ENCODE data around the gene RAC2.

Gene RAC2

GRCh38 chr22:37185646-37186227, 58.3 kb downstream of the RAC2 start:
- Mint-ChIP-seq H3K4me1 (ENCODE audit: low read depth) (peaks cover 24% of the 10 kb centered on the region), H3K36me3 (ENCODE audit: low read depth) (peaks cover 6% of the 10 kb centered on the region), H3K27ac (no peak overlapping the region), H3K27me3 (ENCODE audit: low read depth) (no peaks in the 10 kb centered on the region), H3K9me3 (no peaks in the 10 kb centered on the region), H3K4me3 (no peak overlapping the region)

GRCh38 chr22:37184816-37185541, 59.1 kb downstream of the RAC2 start:
- H3K4me3 Mint-ChIP-seq = no peak overlapping the region
- peaks cover 24% of the 10 kb centered on the region for H3K4me1 Mint-ChIP-seq (ENCODE audit: low read depth)
- no peaks in the 10 kb centered on the region for H3K9me3 Mint-ChIP-seq
- no peak overlapping the region for H3K27ac Mint-ChIP-seq
- H3K36me3 Mint-ChIP-seq (ENCODE audit: low read depth) = peaks cover 3% of the 10 kb centered on the region
- no peaks in the 10 kb centered on the region for H3K27me3 Mint-ChIP-seq (ENCODE audit: low read depth)

GRCh38 chr22:37184380-37184755, 59.7 kb downstream of the RAC2 start:
- Mint-ChIP-seq H3K27ac (no peak overlapping the region), H3K4me1 (ENCODE audit: low read depth) (peaks cover 22% of the 10 kb centered on the region), H3K36me3 (ENCODE audit: low read depth) (peaks cover 3% of the 10 kb centered on the region), H3K9me3 (no peaks in the 10 kb centered on the region), H3K27me3 (ENCODE audit: low read depth) (no peaks in the 10 kb centered on the region), H3K4me3 (no peak overlapping the region)

- H3K4me3 Mint-ChIP-seq = no peak overlapping the region
- H3K27ac Mint-ChIP-seq = no peak overlapping the region
- no peaks in the 10 kb centered on the region for H3K9me3 Mint-ChIP-seq
- peaks cover 18% of the 10 kb centered on the region for H3K4me1 Mint-ChIP-seq (ENCODE audit: low read depth)
- peaks cover 3% of the 10 kb centered on the region for H3K36me3 Mint-ChIP-seq (ENCODE audit: low read depth)
- H3K27me3 Mint-ChIP-seq (ENCODE audit: low read depth) = no peaks in the 10 kb centered on the region
Measured at GRCh38 chr22:37183432-37184379, 60.4 kb downstream of the RAC2 start.

GRCh38 chr22:37182949-37183245, 61.2 kb downstream of the RAC2 start:
- Mint-ChIP-seq H3K4me1 (ENCODE audit: low read depth) (peaks cover 16% of the 10 kb centered on the region), H3K27me3 (ENCODE audit: low read depth) (peaks cover 3% of the 10 kb centered on the region), H3K9me3 (no peaks in the 10 kb centered on the region), H3K36me3 (ENCODE audit: low read depth) (peaks cover 3% of the 10 kb centered on the region), H3K4me3 (no peak overlapping the region), H3K27ac (no peak overlapping the region)

GRCh38 chr22:37182101-37182948, 61.7 kb downstream of the RAC2 start:
- H3K9me3 Mint-ChIP-seq = no peaks in the 10 kb centered on the region
- H3K36me3 Mint-ChIP-seq (ENCODE audit: low read depth) = peaks cover 3% of the 10 kb centered on the region
- H3K27ac Mint-ChIP-seq = no peak overlapping the region
- no peak overlapping the region for H3K4me3 Mint-ChIP-seq
- peaks cover 16% of the 10 kb centered on the region for H3K4me1 Mint-ChIP-seq (ENCODE audit: low read depth)
- H3K27me3 Mint-ChIP-seq (ENCODE audit: low read depth) = peaks cover 9% of the 10 kb centered on the region

- H3K4me3 Mint-ChIP-seq = no peak overlapping the region
- H3K9me3 Mint-ChIP-seq = no peaks in the 10 kb centered on the region
- no peak overlapping the region for H3K27ac Mint-ChIP-seq
- peaks cover 18% of the 10 kb centered on the region for H3K4me1 Mint-ChIP-seq (ENCODE audit: low read depth)
- H3K27me3 Mint-ChIP-seq (ENCODE audit: low read depth) = peaks cover 10% of the 10 kb centered on the region
- H3K36me3 Mint-ChIP-seq (ENCODE audit: low read depth) = peaks cover 3% of the 10 kb centered on the region
Measured at GRCh38 chr22:37181681-37182080, 62.4 kb downstream of the RAC2 start.

GRCh38 chr22:37180531-37181231, 63.4 kb downstream of the RAC2 start:
- Mint-ChIP-seq H3K9me3 (no peaks in the 10 kb centered on the region), H3K4me3 (no peak overlapping the region), H3K36me3 (ENCODE audit: low read depth) (no peaks in the 10 kb centered on the region), H3K4me1 (ENCODE audit: low read depth) (peaks cover 12% of the 10 kb centered on the region), H3K27me3 (ENCODE audit: low read depth) (peaks cover 17% of the 10 kb centered on the region), H3K27ac (no peak overlapping the region)

GRCh38 chr22:37179622-37180420, 64.2 kb downstream of the RAC2 start:
- Mint-ChIP-seq H3K4me1 (ENCODE audit: low read depth) (peaks cover 12% of the 10 kb centered on the region), H3K36me3 (ENCODE audit: low read depth) (no peaks in the 10 kb centered on the region), H3K9me3 (no peaks in the 10 kb centered on the region), H3K27ac (no peak overlapping the region), H3K4me3 (no peak overlapping the region), H3K27me3 (ENCODE audit: low read depth) (peaks cover 26% of the 10 kb centered on the region)

- no peak overlapping the region for H3K4me3 Mint-ChIP-seq
- no peaks in the 10 kb centered on the region for H3K9me3 Mint-ChIP-seq
- no peaks in the 10 kb centered on the region for H3K36me3 Mint-ChIP-seq (ENCODE audit: low read depth)
- peaks cover 33% of the 10 kb centered on the region for H3K27me3 Mint-ChIP-seq (ENCODE audit: low read depth)
- H3K27ac Mint-ChIP-seq = no peak overlapping the region
- H3K4me1 Mint-ChIP-seq (ENCODE audit: low read depth) = peaks cover 12% of the 10 kb centered on the region
Measured at GRCh38 chr22:37179126-37179470, 65.0 kb downstream of the RAC2 start.

GRCh38 chr22:37178350-37179125, 65.5 kb downstream of the RAC2 start:
- peaks cover 33% of the 10 kb centered on the region for H3K27me3 Mint-ChIP-seq (ENCODE audit: low read depth)
- H3K36me3 Mint-ChIP-seq (ENCODE audit: low read depth) = no peaks in the 10 kb centered on the region
- H3K4me3 Mint-ChIP-seq = no peak overlapping the region
- H3K27ac Mint-ChIP-seq = no peak overlapping the region
- H3K4me1 Mint-ChIP-seq (ENCODE audit: low read depth) = peaks cover 10% of the 10 kb centered on the region
- no peaks in the 10 kb centered on the region for H3K9me3 Mint-ChIP-seq

- Mint-ChIP-seq H3K9me3 (no peaks in the 10 kb centered on the region), H3K36me3 (ENCODE audit: low read depth) (no peaks in the 10 kb centered on the region), H3K4me3 (no peak overlapping the region), H3K27ac (no peak overlapping the region), H3K4me1 (ENCODE audit: low read depth) (peaks cover 8% of the 10 kb centered on the region), H3K27me3 (ENCODE audit: low read depth) (peaks cover 33% of the 10 kb centered on the region)
Measured at GRCh38 chr22:37177755-37178154, 66.3 kb downstream of the RAC2 start.

GRCh38 chr22:37177221-37177620, 66.8 kb downstream of the RAC2 start:
- Mint-ChIP-seq H3K36me3 (ENCODE audit: low read depth) (no peaks in the 10 kb centered on the region), H3K27me3 (ENCODE audit: low read depth) (peaks cover 33% of the 10 kb centered on the region), H3K4me1 (ENCODE audit: low read depth) (peaks cover 8% of the 10 kb centered on the region), H3K4me3 (no peak overlapping the region), H3K9me3 (no peaks in the 10 kb centered on the region), H3K27ac (no peak overlapping the region)

All from T-helper 1 cell treated with Interleukin-12 subunit alpha and Interleukin-12 subunit beta and Interleukin-4 antibody, amounts not matched to agents 30 μg/mL and 1 μg/mL, for 36 hours (primary cell).